IMR-90 (cell line): ENCODE measurements around the gene AP1M2. TPM values are rescaled to one million over a fixed set of nuclear protein-coding genes. Genes with fewer than 3 reads are reported as not detected.

ENCODE experiments used
- ATAC-seq: fragments of 200-7000 bp; cut with Tn5 transposase; 2 replicates; pipeline ENCODE4 v1.9.1; 2020; ENCODE audit warnings: low read depth, mild to moderate bottlenecking, moderate library complexity
- BruUV-seq: library from RNA; stranded (reverse); fragments of 400-500 nt; replicated peaks from 2 replicates; lab custom pipeline; 2021; lab: Mats Ljungman, UMichigan
- CTCF ChIA-PET: fragments of 300-600 bp; formaldehyde crosslinking; extraction: SDS; loops from one replicate; lab custom pipeline; 2021; ENCODE audit warnings: antibody characterized with exemption; lab: Yijun Ruan, JAX
- POLR2A ChIA-PET: fragments of 300-600 bp; sonication (Branson Sonifier 250); formaldehyde crosslinking; loops from one replicate; lab custom pipeline; 2022; ENCODE audit warnings: antibody characterized with exemption; ENCODE audit not compliant: unreplicated experiment; lab: Charles Lee
- DNase-seq: peaks from one replicate; pipeline ENCODE4 v3.0.0; 2013
- H2AFZ ChIP-seq: replicated peaks from 2 replicates; pipeline ENCODE3; 2013; ENCODE audit warnings: low read length, mild to moderate bottlenecking; ENCODE audit not compliant: poor library complexity
- H2AK5ac ChIP-seq: 2 replicates; pipeline ENCODE4 v1.6.1; 2013; ENCODE audit warnings: low read depth, low read length, inconsistent platforms
- H2AK9ac ChIP-seq: replicated peaks from 2 replicates; pipeline ENCODE3; 2013; ENCODE audit warnings: mild to moderate bottlenecking, low read depth, low read length, moderate library complexity; ENCODE audit not compliant: poor library complexity
- H2BK120ac ChIP-seq: 2 replicates; pipeline ENCODE4 v1.6.1; 2013; ENCODE audit warnings: low read depth, low read length, inconsistent platforms
- H2BK15ac ChIP-seq: 3 replicates; pipeline ENCODE4 v1.6.1; 2013; ENCODE audit warnings: low read depth, low read length, inconsistent platforms
- H2BK20ac ChIP-seq: 2 replicates; pipeline ENCODE4 v1.6.1; 2013; ENCODE audit warnings: low read depth, mild to moderate bottlenecking, inconsistent platforms, low read length, moderate library complexity
- H2BK5ac ChIP-seq: 2 replicates; pipeline ENCODE4 v1.6.1; 2013; ENCODE audit warnings: mild to moderate bottlenecking, low read depth, low read length, inconsistent platforms; ENCODE audit not compliant: poor library complexity, severe bottlenecking
- H3K14ac ChIP-seq: replicated peaks from 2 replicates; pipeline ENCODE4 v1.6.1; 2013; ENCODE audit warnings: low read depth, low read length, inconsistent platforms
- H3K18ac ChIP-seq: 2 replicates; pipeline ENCODE4 v1.6.1; 2013; ENCODE audit warnings: low read depth, low read length, control low read depth
- H3K23ac ChIP-seq: 2 replicates; pipeline ENCODE4 v1.6.1; 2013; ENCODE audit warnings: low read depth, low read length, inconsistent platforms
- H3K27ac ChIP-seq: 2 replicates; pipeline ENCODE4 v1.5.1; 2013; ENCODE audit warnings: mild to moderate bottlenecking, control low read depth, low read length; ENCODE audit not compliant: insufficient read depth
- H3K27me3 ChIP-seq: 2 replicates; pipeline ENCODE4 v1.6.1; 2013; ENCODE audit warnings: low read length; ENCODE audit not compliant: control insufficient read depth, insufficient read depth
- H3K36me3 ChIP-seq: 2 replicates; pipeline ENCODE4 v1.6.1; 2013; ENCODE audit warnings: low read length, mixed read lengths; ENCODE audit not compliant: control insufficient read depth, insufficient read depth
- H3K4ac ChIP-seq: 2 replicates; pipeline ENCODE4 v1.6.1; 2013; ENCODE audit warnings: low read depth, low read length, inconsistent platforms
- H3K4me1 ChIP-seq: 2 replicates; pipeline ENCODE4 v1.6.1; 2013; ENCODE audit warnings: low read length, mixed read lengths; ENCODE audit not compliant: control insufficient read depth, insufficient read depth
- H3K4me2 ChIP-seq: 2 replicates; pipeline ENCODE4 v1.6.1; 2013; ENCODE audit warnings: low read depth, mild to moderate bottlenecking, control low read depth, low read length, moderate library complexity
- H3K4me3 ChIP-seq: 2 replicates; pipeline ENCODE4 v1.5.1; 2013; ENCODE audit warnings: low read depth, mild to moderate bottlenecking, control low read depth, low read length, moderate library complexity; ENCODE audit not compliant: insufficient read depth
- H3K56ac ChIP-seq: 2 replicates; pipeline ENCODE4 v1.6.1; 2013; ENCODE audit warnings: low read length, inconsistent platforms; ENCODE audit not compliant: insufficient read depth; ENCODE audit errors: extremely low read depth
- H3K79me1 ChIP-seq, 2 experiments: 2 replicates each; pipeline ENCODE4 v1.6.1; 2013; ENCODE audit warnings: low read length in 2 of 2, inconsistent platforms in 1 of 2, low read depth in 1 of 2
- H3K9ac ChIP-seq: 2 replicates; pipeline ENCODE4 v1.6.1; 2013; ENCODE audit warnings: low read depth, low read length, control low read depth
- H3K9me1 ChIP-seq: 2 replicates; pipeline ENCODE4 v1.6.1; 2013; ENCODE audit warnings: low read length, inconsistent platforms; ENCODE audit not compliant: insufficient read depth
- H3K9me3 ChIP-seq: 2 replicates; pipeline ENCODE4 v1.6.1; 2013; ENCODE audit warnings: low read length; ENCODE audit not compliant: control insufficient read depth, insufficient read depth
- H4K20me1 ChIP-seq: 2 replicates; pipeline ENCODE4 v1.6.1; 2013; ENCODE audit warnings: low read length, inconsistent platforms; ENCODE audit not compliant: insufficient read depth
- H4K5ac ChIP-seq: 2 replicates; pipeline ENCODE4 v1.6.1; 2013; ENCODE audit warnings: mild to moderate bottlenecking, low read depth, low read length, control low read depth
- H4K8ac ChIP-seq, 2 experiments: 2 replicates each; pipeline ENCODE4 v1.6.1; 2013; ENCODE audit warnings: low read depth in 2 of 2, low read length in 2 of 2, control low read depth in 1 of 2, inconsistent platforms in 1 of 2
- H4K91ac ChIP-seq: 2 replicates; pipeline ENCODE4 v1.6.1; 2013; ENCODE audit warnings: low read depth, low read length, inconsistent platforms; ENCODE audit not compliant: insufficient read depth
- CEBPB ChIP-seq: IDR thresholded peaks from 2 replicates; pipeline ENCODE4 v1.6.1; 2012; ENCODE audit warnings: low read depth, low read length, improper control_type of control experiment
- CHD1 ChIP-seq: IDR thresholded peaks from 2 replicates; pipeline ENCODE4 v1.6.1; 2012; ENCODE audit warnings: low read depth, low read length, improper control_type of control experiment
- ELK1 ChIP-seq: fragments of 150-350 bp; IDR thresholded peaks from 2 replicates; pipeline ENCODE4 v1.6.1; 2016; ENCODE audit warnings: low read depth, mild to moderate bottlenecking, low read length, moderate library complexity, borderline replicate concordance
- FOS ChIP-seq: fragments of 150-350 bp; IDR thresholded peaks from 2 replicates; pipeline ENCODE4 v1.6.1; 2016; ENCODE audit warnings: low read depth, low read length
- MAFK ChIP-seq: IDR thresholded peaks from 2 replicates; pipeline ENCODE4 v1.6.1; 2012; ENCODE audit warnings: low read depth, low read length, improper control_type of control experiment
- NFE2L2 ChIP-seq: fragments of 150-350 bp; IDR thresholded peaks from 2 replicates; pipeline ENCODE4 v1.6.1; 2016; ENCODE audit warnings: low read depth, mild to moderate bottlenecking, low read length
- RAD21 ChIP-seq: IDR thresholded peaks from 2 replicates; pipeline ENCODE4 v1.6.1; 2012; ENCODE audit warnings: low read length, improper control_type of control experiment
- RFX5 ChIP-seq: IDR thresholded peaks from 2 replicates; pipeline ENCODE4 v1.8.0; 2012; ENCODE audit warnings: low read depth, mild to moderate bottlenecking, low read length, moderate library complexity
- SMC3 ChIP-seq: fragments of 150-350 bp; IDR thresholded peaks from 2 replicates; pipeline ENCODE4 v1.6.1; 2016; ENCODE audit warnings: low read depth, mild to moderate bottlenecking, antibody characterized with exemption, low read length, moderate library complexity
- USF2 ChIP-seq: fragments of 150-350 bp; IDR thresholded peaks from 2 replicates; pipeline ENCODE4 v1.6.1; 2017; ENCODE audit warnings: mild to moderate bottlenecking, antibody characterized with exemption, low read length, low read depth
- WGBS, 2 experiments: methylation state at CpG; one replicate each; pipeline versions ENCODE4 v1.1.5 to v1.1.7; 2013; ENCODE audit warnings: missing lambda C conversion rate in 2 of 2; ENCODE audit not compliant: insufficient read length in 1 of 2; ENCODE audit errors: extremely low coverage in 2 of 2; 5-methylcytosine and 5-hydroxymethylcytosine counted together
- dilution Hi-C: fragments of 300-500 bp; cut with HindIII; formaldehyde crosslinking; loops from one replicate; pipeline ENCODE4 v1.14.3; 2018; ENCODE audit warnings: low sequenced_read_pairs; ENCODE audit not compliant: unreplicated experiment
- in situ Hi-C: fragments of 300-500 bp; cut with MboI; formaldehyde crosslinking; loops from 3 replicates; pipeline ENCODE4 v1.14.3; 2019; ENCODE audit warnings: low sequenced_read_pairs, inconsistent platforms, mixed read lengths
- intact Hi-C: fragments of 100-400 bp; cut with micrococcal nuclease; formaldehyde crosslinking; loops from 2 replicates; pipeline ENCODE4 v1.10.0; 2022
- polyA plus RNA-seq, 3 experiments: library from polyadenylated mRNA; depleted of rRNA; stranded (reverse); fragments of >200 nt; gene quantifications; 2 replicates each; pipeline ENCODE4 v1.2.3, GENCODE V29; 2012; ENCODE audit warnings: low replicate concordance in 1 of 3
- total RNA-seq: library from RNA; depleted of rRNA; stranded (reverse); fragments of >200 nt; gene quantifications from 2 replicates; pipeline ENCODE4 v1.2.3, GENCODE V29; 2012

Gene AP1M2
- total and polyA plus RNA-seq, 2 of the 4 experiments (the other 2 are of a cell fraction): 0.17 TPM; not detected in 1

- DNase-seq (no peak), ATAC-seq (no peak)
- BruUV-seq: no TSS peak
- H2AK5ac ChIP-seq: 0 out of 2 replicates have a peak overlapping the region, but pooled peaks have one; percentile 36
- CTCF ChIA-PET: no interaction called here
- no peak overlapping the region for H2BK120ac ChIP-seq
- no peak overlapping the region for H2AK9ac ChIP-seq
- H3K79me1 ChIP-seq: peaks cover 48 to 72% of the 10 kb centered on the region in 2 experiments
- peaks cover 21% of the 10 kb centered on the region for H3K9me1 ChIP-seq
- no peak overlapping the region for H3K56ac ChIP-seq
- H3K9ac ChIP-seq: no peak overlapping the region
- H2BK15ac ChIP-seq: no peak overlapping the region
- no peaks in the 10 kb centered on the region for H3K27me3 ChIP-seq
- H3K4me3 ChIP-seq: no peak overlapping the region
- H3K36me3 ChIP-seq: peaks cover 2% of the 10 kb centered on the region; the same call in 1 of the 2 replicates
- no peak overlapping the region for H3K27ac ChIP-seq
- peaks cover 20% of the 10 kb centered on the region for H3K4me1 ChIP-seq
- H3K14ac ChIP-seq: no peak overlapping the region
- TF ChIP-seq CHD1 (no peak), USF2 (no peak), CEBPB (no peak), RFX5 (no peak), NFE2L2 (no peak), MAFK (no peak), RAD21 (no peak), ELK1 (no peak), FOS (no peak), SMC3 (no peak)
- WGBS, 2 experiments: 94% methylated on average over 3 of the region's 8 CpGs; no CpG with 5 or more reads in 1 of the 2 experiments
- H3K23ac ChIP-seq: peak overlapping the region; percentile 33
- H2AFZ ChIP-seq: no peak overlapping the region
- no peak overlapping the region for H3K18ac ChIP-seq
- no peak overlapping the region for H2BK5ac ChIP-seq
- no peak overlapping the region for H2BK20ac ChIP-seq
- H4K91ac ChIP-seq: no peak overlapping the region
- H3K4ac ChIP-seq: 0 out of 2 replicates have a peak overlapping the region, but pooled peaks have one; percentile 20
- H4K5ac ChIP-seq: no peak overlapping the region
- H3K9me3 ChIP-seq: no peaks in the 10 kb centered on the region
- dilution Hi-C loops: no loop called here
- in situ Hi-C loops: no loop called here
- H3K4me2 ChIP-seq: no peak overlapping the region
- H4K8ac ChIP-seq: no peak overlapping the region
- H4K20me1 ChIP-seq: peaks cover 5% of the 10 kb centered on the region
- POLR2A ChIA-PET: no interaction called here
- intact Hi-C loops: no loop called here
Measured at GRCh38 chr19:10621966-10622365, 34.9 kb upstream of the AP1M2 start.
